Psoas muscle (tissue), 8 donors: Measurements from ENCODE around the gene LRP1. TPM values are rescaled to one million over a fixed set of nuclear protein-coding genes. Genes with fewer than 3 reads are reported as not detected.

Experiments
- ATAC-seq, 4 donors: fragments of 200-7000 bp; cut with Tn5 transposase; one replicate each; pipeline ENCODE4 v1.9.1; 2020; ENCODE audit warnings: moderate library complexity in 3 of 4, mild to moderate bottlenecking in 2 of 4
- DNase-seq, 2 donors: peaks; one replicate each; pipeline ENCODE4 v3.0.0-alpha.2; 2020
- H3K27ac ChIP-seq: fragments of 200-600 bp; one replicate; pipeline ENCODE4 v1.8.0; 2022
- H3K27me3 ChIP-seq, 3 donors: fragments of 200-600 bp in 1 of 3; one replicate each; pipeline versions ENCODE4 v1.6.1 to v1.8.0; 2013 to 2022; ENCODE audit warnings: low read length in 2 of 3, mild to moderate bottlenecking in 2 of 3, moderate library complexity in 1 of 3; ENCODE audit not compliant: insufficient read depth in 3 of 3
- H3K36me3 ChIP-seq, 2 donors: fragments of 200-600 bp in 1 of 2; one replicate each; pipeline versions ENCODE4 v1.6.1 to v1.8.0; 2013 to 2022; ENCODE audit warnings: low read depth in 1 of 2, mild to moderate bottlenecking in 1 of 2, moderate library complexity in 1 of 2; ENCODE audit not compliant: insufficient read depth in 1 of 2
- H3K4me1 ChIP-seq: fragments of 200-600 bp; one replicate; pipeline ENCODE4 v1.8.0; 2022
- H3K4me3 ChIP-seq: fragments of 200-600 bp; one replicate; pipeline ENCODE4 v1.8.0; 2022; ENCODE audit warnings: mild to moderate bottlenecking
- H3K9me3 ChIP-seq: fragments of 200-600 bp; one replicate; pipeline ENCODE4 v1.8.0; 2022
- CTCF ChIP-seq: fragments of 200-600 bp; IDR thresholded peaks from one replicate; pipeline ENCODE4 v1.8.0; 2022; ENCODE audit warnings: antibody characterized with exemption
- WGBS, 3 donors: extraction: QIAGEN DNeasy Blood & Tissue Kit; methylation state at CpG; one replicate each; pipeline versions ENCODE4 v1.1.6 to v1.1.7; 2013; 5-methylcytosine and 5-hydroxymethylcytosine counted together
- intact Hi-C, 2 donors: fragments of 100-400 bp; cut with DNase I; formaldehyde crosslinking; loops; one replicate each; pipeline versions ENCODE4 v1.11.0 to v1.14.2; 2022
- polyA plus RNA-seq, 3 donors: library from polyadenylated mRNA; stranded (reverse); fragments of 200-250 nt; gene quantifications; one replicate each; pipeline ENCODE4 v1.2.3, GENCODE V29; 2013
- total RNA-seq, 4 donors: library from RNA; stranded (reverse); fragmentation: NEBNext Ultra II Directional in 2 of 4; extraction: Animal tissue kit (Norgen Biotek cat#: 25700) in 2 of 4; gene quantifications; one replicate each; pipeline versions ENCODE4 v1.2.1 to v1.2.4, GENCODE V29; 2021 to 2023
- donor health status: healthy with polysubstance abuse.
- donor health status: DM: no; HTN: no; CAD: no; lungs with moderate emphysema.
- donor health status: Bipolar disorder and iron deficiency.
- donor health status: healthy.
- donor health status: DM: yes; HTN: yes; CAD: no.
- donor health status: DM: no; HTN: no; CAD: no.
- donor health status: DM: no; HTN: no; CAD: no.
- donor health status: DM: yes; HTN: yes; CAD: no.

The LRP1 gene
- total and polyA plus RNA-seq, 7 donors, result 10.7 to 50.6 (median 33.1) TPM

GRCh38 chr12:57223191-57224165 lies 95.2 kb downstream of the LRP1 start:
- peaks cover 0 to 76% (median 19%) of the 10 kb centered on the region in 3 donors for H3K27me3 ChIP-seq
- WGBS, 3 donors, result 72 to 81% (median 73%) methylated on average over 22 of the region's 22 CpGs
- intact Hi-C loops, result no loop called here
- no peak for DNase-seq
- H3K27ac ChIP-seq, result no peak overlapping the region
- no peak for ATAC-seq
- no peak for TF ChIP-seq CTCF
- no peaks in the 10 kb centered on the region for H3K9me3 ChIP-seq
- no peaks in the 10 kb centered on the region for H3K4me1 ChIP-seq
- no peak overlapping the region for H3K4me3 ChIP-seq
- H3K36me3 ChIP-seq, result no peaks in the 10 kb centered on the region

- ATAC-seq (no peak), DNase-seq (no peak)
- Histone ChIP-seq H3K9me3 (no peaks in the 10 kb centered on the region), H3K36me3 (no peaks in the 10 kb centered on the region), H3K27me3 (peaks cover 0 to 66% (median 16%) of the 10 kb centered on the region in 3 donors), H3K4me3 (no peak overlapping the region), H3K27ac (no peak overlapping the region), H3K4me1 (no peaks in the 10 kb centered on the region)
- WGBS, 3 donors, result 63 to 75% (median 69%) methylated on average over 23 to 30 of the region's 30 CpGs
- intact Hi-C loops, result no loop called here
- no peak for TF ChIP-seq CTCF
Measured at GRCh38 chr12:57224278-57224972, 96.1 kb downstream of the LRP1 start.

DNA sequence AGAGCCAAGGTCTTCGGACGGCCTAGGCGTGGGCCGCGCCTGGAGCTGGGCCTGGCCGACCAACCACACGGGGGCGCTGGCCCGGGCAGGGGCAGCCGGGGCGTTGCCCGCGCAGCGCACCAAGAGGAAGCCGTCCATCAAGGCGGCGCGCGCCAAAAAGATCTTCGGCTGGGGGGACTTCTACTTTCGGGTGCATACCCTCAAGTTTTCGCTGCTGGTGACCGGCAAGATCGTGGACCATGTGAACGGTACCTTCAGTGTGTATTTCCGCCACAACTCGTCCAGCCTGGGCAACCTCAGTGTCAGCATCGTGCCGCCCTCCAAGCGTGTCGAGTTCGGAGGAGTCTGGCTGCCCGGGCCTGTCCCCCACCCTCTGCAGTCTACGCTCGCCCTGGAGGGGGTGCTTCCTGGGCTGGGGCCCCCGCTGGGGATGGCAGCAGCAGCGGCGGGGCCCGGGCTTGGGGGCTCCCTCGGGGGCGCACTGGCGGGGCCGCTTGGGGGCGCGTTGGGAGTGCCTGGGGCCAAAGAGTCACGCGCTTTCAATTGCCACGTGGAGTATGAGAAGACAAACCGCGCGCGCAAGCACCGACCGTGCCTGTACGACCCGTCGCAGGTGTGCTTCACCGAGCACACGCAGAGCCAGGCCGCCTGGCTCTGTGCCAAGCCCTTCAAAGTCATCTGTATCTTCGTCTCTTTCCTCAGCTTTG lies 96.8 kb downstream of the LRP1 start:
- peak; percentile 43 for TF ChIP-seq CTCF
- Histone ChIP-seq H3K27me3 (peaks cover 0 to 59% (median 13%) of the 10 kb centered on the region in 3 donors), H3K4me1 (peaks cover 1% of the 10 kb centered on the region), H3K9me3 (no peaks in the 10 kb centered on the region), H3K36me3 (no peaks in the 10 kb centered on the region), H3K27ac (no peak overlapping the region), H3K4me3 (no peak overlapping the region)
- DNase-seq (no peak), ATAC-seq (peak; percentile 28 to 49 (median 32))
- intact Hi-C loops, result no loop called here
- WGBS, 3 donors, result 22 to 39% (median 30%) methylated on average over 58 to 61 of the region's 61 CpGs

- TF ChIP-seq CTCF, result no peak
- peaks cover 7% of the 10 kb centered on the region for H3K4me1 ChIP-seq
- intact Hi-C loops, result no loop called here
- no peak for DNase-seq
- no peak overlapping the region for H3K4me3 ChIP-seq
- ATAC-seq, result no peak
- peaks cover 0 to 55% (median 13%) of the 10 kb centered on the region in 3 donors for H3K27me3 ChIP-seq
- no peak overlapping the region for H3K27ac ChIP-seq
- no peaks in the 10 kb centered on the region for H3K36me3 ChIP-seq
- H3K9me3 ChIP-seq, result no peaks in the 10 kb centered on the region
- 68 to 75% (median 71%) methylated on average over 17 to 18 of the region's 18 CpGs for WGBS, 3 donors
Measured at GRCh38 chr12:57225680-57226210, 97.5 kb downstream of the LRP1 start.
